ENCODE data around the gene CDH12. TPM values are rescaled to one million over a fixed set of nuclear protein-coding genes. Genes with fewer than 3 reads are reported as not detected.

CDH12 gene
- polyA plus RNA-seq, 4 donors: 2.6 TPM; not detected in 3

DNA sequence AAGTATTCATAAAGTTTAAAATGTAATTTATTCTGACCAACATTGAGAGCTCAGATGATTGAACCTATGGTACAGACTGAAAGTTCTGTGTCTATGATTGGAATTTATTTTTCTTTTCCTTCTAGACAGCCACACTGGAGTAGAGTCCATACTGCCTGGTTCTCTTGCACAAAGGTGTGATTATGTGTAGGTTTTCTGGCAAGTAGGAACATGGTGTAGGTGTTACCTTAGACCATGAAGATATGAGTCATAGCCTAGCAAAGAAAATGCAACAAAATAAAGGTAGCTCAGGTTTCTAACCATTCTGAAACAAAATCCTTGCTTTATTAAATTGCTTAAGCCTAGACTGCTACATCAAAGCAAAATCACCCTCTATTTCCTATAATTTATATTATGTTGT, 143.4 kb downstream of the CDH12 start:
- FAIRE-seq (no peak), DNase-seq (no peak)
- no peak overlapping the region for H3K27ac ChIP-seq (ENCODE audit: low read depth in 1 of 3, low read length in 2 of 3)
- H3K36me3 ChIP-seq (ENCODE audit: control insufficient read depth in 3 of 3, insufficient read depth in 2 of 3, low read depth in 1 of 3, low read length in 3 of 3): no peaks in the 10 kb centered on the region
- no peaks in the 10 kb centered on the region for H3K27me3 ChIP-seq (ENCODE audit: control insufficient read depth in 3 of 3, insufficient read depth in 3 of 3, low read length in 3 of 3)
- no peak overlapping the region for H3K4me3 ChIP-seq (ENCODE audit: low read depth in 1 of 3, low read length in 3 of 3)
- no peaks in the 10 kb centered on the region for H3K4me1 ChIP-seq (ENCODE audit: control insufficient read depth in 3 of 3, insufficient read depth in 2 of 3, low read depth in 1 of 3, low read length in 2 of 3)
- H3K9me3 ChIP-seq (ENCODE audit: control insufficient read depth in 2 of 2, insufficient read depth in 1 of 2, low read depth in 1 of 2, low read length in 1 of 2): no peaks in the 10 kb centered on the region

DNA sequence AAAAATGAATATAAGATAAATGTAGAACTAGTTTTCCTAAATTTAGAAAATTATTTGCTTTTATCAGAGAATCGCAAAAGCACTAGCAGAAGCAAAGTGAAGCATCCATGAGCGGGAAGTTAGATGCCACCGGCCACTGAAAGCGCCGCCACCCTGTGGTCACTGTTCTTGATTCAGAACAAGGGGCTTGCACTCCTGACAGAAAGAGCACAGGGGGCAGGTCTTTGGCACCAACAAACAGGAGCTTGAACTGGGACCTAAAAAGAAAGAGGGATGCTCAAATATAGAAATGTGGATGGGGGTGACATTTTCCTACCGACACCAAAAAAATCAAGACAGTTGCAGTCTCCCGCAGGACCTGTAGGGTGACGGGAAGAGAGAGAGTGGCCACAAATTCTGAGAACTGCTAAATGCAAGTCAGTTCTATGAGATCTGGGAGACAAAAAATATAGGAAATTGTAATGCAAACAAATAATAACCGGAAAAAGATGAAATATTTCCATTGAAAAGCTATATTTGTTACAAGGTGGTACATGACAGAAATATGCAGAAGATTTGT, 144.3 kb downstream of the CDH12 start:
- no peak overlapping the region for H3K27ac ChIP-seq (ENCODE audit: low read depth in 1 of 3, low read length in 2 of 3)
- no peaks in the 10 kb centered on the region for H3K9me3 ChIP-seq (ENCODE audit: control insufficient read depth in 2 of 2, insufficient read depth in 1 of 2, low read depth in 1 of 2, low read length in 1 of 2)
- WGBS, 3 donors: 89 to 94% (median 89%) methylated on average over 9 of the region's 9 CpGs
- H3K4me3 ChIP-seq (ENCODE audit: low read depth in 1 of 3, low read length in 3 of 3): no peak overlapping the region
- DNase-seq (no peak), FAIRE-seq (no peak)
- H3K27me3 ChIP-seq (ENCODE audit: control insufficient read depth in 3 of 3, insufficient read depth in 3 of 3, low read length in 3 of 3): no peaks in the 10 kb centered on the region
- H3K4me1 ChIP-seq (ENCODE audit: control insufficient read depth in 3 of 3, insufficient read depth in 2 of 3, low read depth in 1 of 3, low read length in 2 of 3): no peaks in the 10 kb centered on the region
- H3K36me3 ChIP-seq (ENCODE audit: control insufficient read depth in 3 of 3, insufficient read depth in 2 of 3, low read depth in 1 of 3, low read length in 3 of 3): no peaks in the 10 kb centered on the region

- no peak for DNase-seq
- H3K27ac ChIP-seq (ENCODE audit: low read depth in 1 of 3, low read length in 2 of 3): no peak overlapping the region
- no peaks in the 10 kb centered on the region for H3K9me3 ChIP-seq (ENCODE audit: control insufficient read depth in 2 of 2, insufficient read depth in 1 of 2, low read depth in 1 of 2, low read length in 1 of 2)
- no peaks in the 10 kb centered on the region for H3K36me3 ChIP-seq (ENCODE audit: control insufficient read depth in 3 of 3, insufficient read depth in 2 of 3, low read depth in 1 of 3, low read length in 3 of 3)
- 73 to 90% (median 89%) methylated on average over 1 of the region's 1 CpG for WGBS, 3 donors
- no peak for FAIRE-seq
- no peaks in the 10 kb centered on the region for H3K4me1 ChIP-seq (ENCODE audit: control insufficient read depth in 3 of 3, insufficient read depth in 2 of 3, low read depth in 1 of 3, low read length in 2 of 3)
- H3K4me3 ChIP-seq (ENCODE audit: low read depth in 1 of 3, low read length in 3 of 3): no peak overlapping the region
- H3K27me3 ChIP-seq (ENCODE audit: control insufficient read depth in 3 of 3, insufficient read depth in 3 of 3, low read length in 3 of 3): no peaks in the 10 kb centered on the region
These were observed 146.2 kb downstream of the CDH12 start for GRCh38 chr5:22706901-22707300.

DNA sequence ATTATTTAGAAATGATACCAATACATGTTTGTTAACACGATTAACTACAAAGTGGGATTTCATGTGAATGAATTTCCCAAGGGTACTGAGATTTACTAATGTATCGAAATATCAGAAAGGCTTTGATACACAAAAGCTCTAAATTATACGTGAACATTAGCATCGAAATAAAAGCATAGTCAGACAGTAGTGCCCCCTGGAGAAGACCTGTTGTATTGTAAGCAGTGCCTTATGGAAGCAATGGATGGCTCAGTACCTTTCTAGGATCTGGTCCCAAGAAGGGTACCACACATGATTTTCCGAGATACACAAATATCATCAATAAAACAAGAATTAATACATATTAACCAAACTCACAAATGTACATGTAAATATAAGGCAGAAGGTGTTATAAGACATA, 153.8 kb downstream of the CDH12 start:
- Histone ChIP-seq H3K4me1 (ENCODE audit: control insufficient read depth in 3 of 3, insufficient read depth in 2 of 3, low read depth in 1 of 3, low read length in 2 of 3) (no peaks in the 10 kb centered on the region), H3K36me3 (ENCODE audit: control insufficient read depth in 3 of 3, insufficient read depth in 2 of 3, low read depth in 1 of 3, low read length in 3 of 3) (no peaks in the 10 kb centered on the region), H3K27ac (ENCODE audit: low read depth in 1 of 3, low read length in 2 of 3) (no peak overlapping the region), H3K27me3 (ENCODE audit: control insufficient read depth in 3 of 3, insufficient read depth in 3 of 3, low read length in 3 of 3) (no peaks in the 10 kb centered on the region), H3K4me3 (ENCODE audit: low read depth in 1 of 3, low read length in 3 of 3) (no peak overlapping the region), H3K9me3 (ENCODE audit: control insufficient read depth in 2 of 2, insufficient read depth in 1 of 2, low read depth in 1 of 2, low read length in 1 of 2) (no peaks in the 10 kb centered on the region)
- DNase-seq (no peak), FAIRE-seq (no peak)
- WGBS, 3 donors: 72 to 87% (median 80%) methylated on average over 5 of the region's 5 CpGs

DNA sequence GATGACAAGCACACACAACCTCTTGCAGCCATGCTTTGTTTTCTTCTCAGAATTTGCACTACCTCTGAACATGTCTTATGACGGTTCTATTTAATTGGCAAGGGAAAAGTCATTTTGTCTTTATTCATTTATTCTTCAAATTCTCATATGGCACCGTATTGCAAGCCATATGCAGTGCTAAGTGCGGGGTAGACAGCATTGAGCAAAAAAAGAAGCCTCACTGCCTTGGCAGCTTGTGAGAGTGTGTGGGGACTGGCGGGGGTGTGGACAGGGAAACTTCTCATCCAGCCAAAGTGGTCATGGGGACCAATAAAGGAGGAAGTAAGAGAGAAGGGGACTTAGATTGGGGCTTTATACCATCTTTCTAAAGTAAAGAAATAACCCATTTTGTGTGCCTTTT, 160.0 kb downstream of the CDH12 start:
- no peaks in the 10 kb centered on the region for H3K9me3 ChIP-seq (ENCODE audit: control insufficient read depth in 2 of 2, insufficient read depth in 1 of 2, low read depth in 1 of 2, low read length in 1 of 2)
- DNase-seq: no peak
- 58 to 89% (median 80%) methylated on average over 4 of the region's 4 CpGs for WGBS, 3 donors
- H3K4me1 ChIP-seq (ENCODE audit: control insufficient read depth in 3 of 3, insufficient read depth in 2 of 3, low read depth in 1 of 3, low read length in 2 of 3): no peaks in the 10 kb centered on the region
- no peak for FAIRE-seq
- no peak overlapping the region for H3K27ac ChIP-seq (ENCODE audit: low read depth in 1 of 3, low read length in 2 of 3)
- H3K27me3 ChIP-seq (ENCODE audit: control insufficient read depth in 3 of 3, insufficient read depth in 3 of 3, low read length in 3 of 3): no peaks in the 10 kb centered on the region
- H3K4me3 ChIP-seq (ENCODE audit: low read depth in 1 of 3, low read length in 3 of 3): no peak overlapping the region
- no peaks in the 10 kb centered on the region for H3K36me3 ChIP-seq (ENCODE audit: control insufficient read depth in 3 of 3, insufficient read depth in 2 of 3, low read depth in 1 of 3, low read length in 3 of 3)

- Histone ChIP-seq H3K4me3 (ENCODE audit: low read depth in 1 of 3, low read length in 3 of 3) (no peak overlapping the region), H3K4me1 (ENCODE audit: control insufficient read depth in 3 of 3, insufficient read depth in 2 of 3, low read depth in 1 of 3, low read length in 2 of 3) (no peaks in the 10 kb centered on the region), H3K27ac (ENCODE audit: low read depth in 1 of 3, low read length in 2 of 3) (no peak overlapping the region), H3K27me3 (ENCODE audit: control insufficient read depth in 3 of 3, insufficient read depth in 3 of 3, low read length in 3 of 3) (no peaks in the 10 kb centered on the region), H3K9me3 (ENCODE audit: control insufficient read depth in 2 of 2, insufficient read depth in 1 of 2, low read depth in 1 of 2, low read length in 1 of 2) (no peaks in the 10 kb centered on the region), H3K36me3 (ENCODE audit: control insufficient read depth in 3 of 3, insufficient read depth in 2 of 3, low read depth in 1 of 3, low read length in 3 of 3) (no peaks in the 10 kb centered on the region)
- 23 to 35% (median 33%) methylated on average over 2 of the region's 2 CpGs for WGBS, 3 donors
- no peak for FAIRE-seq
- DNase-seq: no peak
These were observed 170.1 kb downstream of the CDH12 start for GRCh38 chr5:22683050-22683449.

- Histone ChIP-seq H3K9me3 (ENCODE audit: control insufficient read depth in 2 of 2, insufficient read depth in 1 of 2, low read depth in 1 of 2, low read length in 1 of 2) (no peaks in the 10 kb centered on the region), H3K4me3 (ENCODE audit: low read depth in 1 of 3, low read length in 3 of 3) (no peak overlapping the region), H3K4me1 (ENCODE audit: control insufficient read depth in 3 of 3, insufficient read depth in 2 of 3, low read depth in 1 of 3, low read length in 2 of 3) (no peaks in the 10 kb centered on the region), H3K27ac (ENCODE audit: low read depth in 1 of 3, low read length in 2 of 3) (no peak overlapping the region), H3K27me3 (ENCODE audit: control insufficient read depth in 3 of 3, insufficient read depth in 3 of 3, low read length in 3 of 3) (no peaks in the 10 kb centered on the region), H3K36me3 (ENCODE audit: control insufficient read depth in 3 of 3, insufficient read depth in 2 of 3, low read depth in 1 of 3, low read length in 3 of 3) (no peaks in the 10 kb centered on the region)
- 61 to 77% (median 65%) methylated on average over 3 of the region's 3 CpGs for whole genome bisulfite sequencing, 3 donors
- FAIRE-seq (no peak), DNase-seq (no peak)
These were observed 174.3 kb downstream of the CDH12 start for GRCh38 chr5:22678886-22679285.

DNA sequence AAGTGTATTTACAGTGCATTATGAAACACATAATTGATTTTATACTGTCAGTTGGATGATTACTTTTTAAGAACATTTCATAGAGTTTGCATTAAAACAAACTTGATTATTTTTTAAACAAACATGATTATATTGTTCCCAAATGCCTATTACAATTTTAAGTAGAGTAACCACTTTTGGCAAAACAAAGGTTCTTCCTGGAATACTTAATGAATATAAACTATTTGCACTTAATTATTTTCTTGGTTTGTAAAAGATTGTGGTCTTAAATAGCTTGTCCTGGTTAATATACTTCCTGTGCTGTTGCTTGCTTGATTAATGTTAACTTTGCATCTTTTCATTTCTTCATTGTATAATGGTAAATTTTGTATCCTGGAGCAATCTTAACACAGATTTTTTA, 180.0 kb downstream of the CDH12 start:
- H3K4me1 ChIP-seq (ENCODE audit: control insufficient read depth in 3 of 3, insufficient read depth in 2 of 3, low read depth in 1 of 3, low read length in 2 of 3): no peaks in the 10 kb centered on the region
- H3K36me3 ChIP-seq (ENCODE audit: control insufficient read depth in 3 of 3, insufficient read depth in 2 of 3, low read depth in 1 of 3, low read length in 3 of 3): no peaks in the 10 kb centered on the region
- no peak overlapping the region for H3K4me3 ChIP-seq (ENCODE audit: low read depth in 1 of 3, low read length in 3 of 3)
- DNase-seq: no peak
- no peak for FAIRE-seq
- H3K27me3 ChIP-seq (ENCODE audit: control insufficient read depth in 3 of 3, insufficient read depth in 3 of 3, low read length in 3 of 3): no peaks in the 10 kb centered on the region
- H3K9me3 ChIP-seq (ENCODE audit: control insufficient read depth in 2 of 2, insufficient read depth in 1 of 2, low read depth in 1 of 2, low read length in 1 of 2): no peaks in the 10 kb centered on the region
- H3K27ac ChIP-seq (ENCODE audit: low read depth in 1 of 3, low read length in 2 of 3): no peak overlapping the region

DNA sequence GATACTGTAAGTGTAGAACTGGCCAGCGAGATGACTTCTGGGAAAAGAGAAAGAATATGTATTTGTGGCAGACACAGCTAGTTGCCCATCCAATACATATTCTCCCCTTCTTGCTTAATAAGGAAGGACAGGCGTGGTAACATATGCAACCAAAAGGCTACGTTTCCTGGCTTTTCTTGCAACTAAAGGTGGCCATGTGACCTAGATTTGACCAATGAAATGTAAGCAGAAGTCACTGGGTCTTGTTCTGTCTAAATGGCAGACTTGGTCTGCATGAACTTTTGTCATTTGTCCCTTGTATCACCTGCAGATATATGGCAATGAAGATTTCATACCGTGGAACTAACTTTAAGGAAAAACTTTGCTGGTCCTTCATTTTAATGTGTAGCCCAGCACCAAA, 183.8 kb downstream of the CDH12 start:
- no peak for FAIRE-seq
- Histone ChIP-seq H3K9me3 (ENCODE audit: control insufficient read depth in 2 of 2, insufficient read depth in 1 of 2, low read depth in 1 of 2, low read length in 1 of 2) (no peaks in the 10 kb centered on the region), H3K36me3 (ENCODE audit: control insufficient read depth in 3 of 3, insufficient read depth in 2 of 3, low read depth in 1 of 3, low read length in 3 of 3) (no peaks in the 10 kb centered on the region), H3K27ac (ENCODE audit: low read depth in 1 of 3, low read length in 2 of 3) (no peak overlapping the region), H3K4me1 (ENCODE audit: control insufficient read depth in 3 of 3, insufficient read depth in 2 of 3, low read depth in 1 of 3, low read length in 2 of 3) (no peaks in the 10 kb centered on the region), H3K27me3 (ENCODE audit: control insufficient read depth in 3 of 3, insufficient read depth in 3 of 3, low read length in 3 of 3) (no peaks in the 10 kb centered on the region), H3K4me3 (ENCODE audit: low read depth in 1 of 3, low read length in 3 of 3) (no peak overlapping the region)
- WGBS, 3 donors: 70 to 86% (median 75%) methylated on average over 4 of the region's 4 CpGs
- no peak for DNase-seq

All from small intestine (tissue), 7 donors.